DMS114 treated with DMSO at 0.1 percent for 48 hours (cell line): ENCODE results near the gene NCLN.
"Not testable (repeated sequence)": the region's sequence is repeated elsewhere in the genome, so short reads cannot be mapped to it uniquely, and the experiment has no call there.

Experiments
- DNase-seq: peaks from one replicate; lab custom pipeline; 2025; ENCODE audit not compliant: unreplicated experiment; lab: John Stamatoyannopoulos, UW

The NCLN gene

GRCh38 chr19:3154957-3155736 lies 30.6 kb upstream of the NCLN start:
- DNase-seq, result no peak

DNA sequence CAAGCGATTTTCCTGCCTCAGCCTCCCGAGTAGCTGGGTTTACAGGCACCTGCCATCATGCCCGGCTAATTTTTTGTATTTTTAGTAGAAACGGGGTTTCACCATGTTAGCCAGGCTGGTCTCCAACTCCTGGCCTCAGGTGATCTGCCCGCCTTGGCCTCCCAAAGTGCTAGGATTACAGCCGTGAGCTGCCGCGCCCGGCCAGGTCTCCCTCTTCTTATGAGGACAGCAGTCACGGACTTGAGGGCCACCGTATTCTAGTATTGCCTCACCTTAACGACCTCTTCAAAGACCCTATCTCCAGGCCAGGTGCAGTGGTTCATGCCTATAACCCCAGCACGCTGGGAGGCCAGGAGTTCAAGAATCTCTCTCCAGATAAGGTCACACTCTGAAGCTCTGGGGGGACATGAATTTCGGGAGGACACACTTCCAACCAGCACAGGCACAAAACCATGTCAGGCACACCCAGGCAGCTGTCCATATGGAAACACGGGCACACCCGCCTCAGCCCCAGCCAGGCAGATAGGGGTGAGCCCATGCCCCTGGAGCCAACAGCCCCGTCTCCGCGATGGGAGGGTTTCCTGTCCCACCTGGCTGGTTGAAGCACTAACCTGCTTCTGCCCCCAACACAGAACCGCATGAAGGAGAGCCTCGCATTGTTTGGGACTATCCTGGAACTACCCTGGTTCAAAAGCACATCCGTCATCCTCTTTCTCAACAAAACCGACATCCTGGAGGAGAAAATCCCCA lies 28.5 kb upstream of the NCLN start:
- DNase-seq, result no peak

GRCh38 chr19:3159565-3159964 lies 26.2 kb upstream of the NCLN start:
- DNase-seq, result no peak

DNA sequence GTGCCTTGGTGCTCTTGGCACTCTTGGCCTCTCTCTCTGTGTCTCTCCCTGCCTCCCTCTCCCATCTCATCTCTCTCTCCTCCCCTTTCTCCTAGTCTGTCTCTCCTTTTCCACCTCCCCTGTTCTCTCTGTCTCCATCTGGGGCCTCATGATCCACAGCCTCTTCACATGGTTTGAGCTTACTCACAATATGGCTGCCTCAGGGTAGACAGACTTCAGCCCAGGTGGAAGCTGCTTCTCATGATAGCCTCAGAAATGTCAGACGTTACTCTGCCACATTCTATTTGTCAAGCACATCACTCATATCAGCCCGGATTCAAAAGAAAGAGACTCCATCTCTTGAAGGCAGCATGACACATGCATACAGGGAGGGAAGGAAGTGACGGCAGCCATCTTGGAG lies 25.5 kb upstream of the NCLN start:
- DNase-seq, result no peak

GRCh38 chr19:3161453-3161852 lies 24.3 kb upstream of the NCLN start:
- no peak for DNase-seq

GRCh38 chr19:3162418-3163229 lies 23.1 kb upstream of the NCLN start:
- no peak for DNase-seq

- no peak for DNase-seq
Measured at GRCh38 chr19:3163230-3163886, 22.4 kb upstream of the NCLN start.

GRCh38 chr19:3163943-3164342 lies 21.8 kb upstream of the NCLN start:
- no peak for DNase-seq

DNA sequence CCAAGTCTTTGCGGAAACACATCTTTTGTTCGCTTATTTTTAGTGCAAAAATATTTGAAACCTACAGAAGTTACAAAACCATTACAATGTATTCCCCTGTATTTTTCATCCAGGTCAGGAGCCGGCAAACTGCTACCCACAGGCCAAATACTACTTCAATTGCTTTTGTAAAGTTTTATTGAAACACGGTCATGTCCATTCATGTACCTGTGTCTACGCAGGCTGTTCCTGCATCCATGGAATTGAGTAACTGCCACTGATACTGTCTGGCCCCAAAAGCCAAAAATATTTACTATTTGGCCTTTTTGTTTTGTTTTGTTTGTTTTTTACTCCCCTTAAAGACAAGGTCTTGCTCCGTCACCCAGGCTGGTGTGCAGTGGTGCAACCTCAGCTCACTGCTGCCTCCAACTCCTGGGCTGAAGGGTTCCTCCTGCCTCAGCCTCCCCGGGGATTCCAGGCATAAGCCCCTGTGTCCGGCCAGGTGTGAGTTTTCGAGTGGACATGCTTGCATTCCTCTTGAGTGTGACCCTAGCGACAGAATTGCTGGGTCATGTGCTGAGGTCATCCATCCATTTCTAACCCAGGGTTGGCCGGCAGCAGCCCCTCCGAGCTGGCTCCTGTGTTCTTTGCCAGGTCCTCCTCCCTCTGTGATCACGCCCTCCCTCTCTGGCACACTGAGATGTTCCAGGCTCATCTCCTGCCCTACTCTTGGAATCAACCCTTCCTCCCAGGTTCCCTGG lies 18.0 kb upstream of the NCLN start:
- no peak for DNase-seq

- no peak for DNase-seq
Measured at GRCh38 chr19:3171894-3172672, 13.6 kb upstream of the NCLN start.

DNA sequence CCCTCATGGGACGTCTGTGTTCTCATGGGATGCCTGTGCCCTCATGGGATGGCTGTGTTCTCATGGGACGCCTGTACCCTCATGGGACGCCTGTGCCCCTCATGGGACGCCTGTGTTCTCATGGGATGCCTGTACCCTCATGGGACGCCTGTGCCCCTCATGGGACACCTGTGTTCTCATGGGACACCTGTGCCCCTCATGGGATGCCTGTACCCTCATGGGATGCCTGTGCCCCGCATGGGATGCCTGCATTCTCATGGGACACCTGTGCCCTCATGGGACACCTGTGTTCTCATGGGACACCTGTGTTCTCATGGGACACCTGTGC lies 13.1 kb upstream of the NCLN start:
- not testable (repeated sequence) for DNase-seq

DNA sequence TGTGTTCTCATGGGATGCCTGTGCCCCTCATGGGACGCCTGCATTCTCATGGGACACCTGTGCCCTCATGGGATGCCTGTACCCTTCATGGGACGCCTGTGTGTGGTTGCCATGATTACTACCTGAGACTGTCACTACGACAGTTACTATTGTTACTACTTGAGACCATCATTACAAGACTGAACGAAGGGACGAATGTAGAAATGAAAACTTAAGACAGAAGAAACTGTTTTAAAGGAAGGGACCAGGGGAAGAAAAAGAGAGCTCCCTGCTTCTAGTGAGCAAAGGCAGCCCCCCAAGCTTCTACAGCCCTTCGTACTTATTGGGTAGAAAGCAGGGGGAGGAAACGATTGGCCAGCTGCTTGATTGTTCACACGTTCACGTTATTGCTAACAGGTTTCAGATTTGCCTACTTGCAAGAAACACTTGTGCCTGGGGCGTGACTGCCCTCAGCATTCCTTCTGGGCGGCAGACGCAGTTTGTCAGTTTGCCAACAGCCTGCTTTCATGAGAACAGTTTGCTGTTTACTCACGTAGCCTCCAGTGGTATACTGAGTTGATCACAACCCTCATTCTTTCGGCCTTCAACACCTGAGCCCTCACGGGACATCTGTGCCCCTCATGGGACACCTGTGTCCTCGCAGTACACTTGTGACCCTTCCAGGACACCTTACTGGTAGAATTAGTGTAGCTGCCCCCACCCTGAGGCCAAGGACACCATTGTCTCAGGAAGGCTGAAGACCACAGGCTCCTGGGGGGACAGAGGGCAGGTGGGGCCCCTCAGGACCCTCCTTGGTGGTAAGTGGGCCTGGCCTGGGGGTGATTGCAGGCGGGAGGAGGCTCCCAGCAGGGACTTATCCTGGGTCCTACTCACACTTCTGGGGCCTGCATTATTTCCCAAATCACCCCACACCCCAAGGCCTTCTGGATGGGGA lies 9.7 kb upstream of the NCLN start:
- DNase-seq, result no peak

- DNase-seq, result no peak
Measured at GRCh38 chr19:3176715-3177501, 8.8 kb upstream of the NCLN start.

DNA sequence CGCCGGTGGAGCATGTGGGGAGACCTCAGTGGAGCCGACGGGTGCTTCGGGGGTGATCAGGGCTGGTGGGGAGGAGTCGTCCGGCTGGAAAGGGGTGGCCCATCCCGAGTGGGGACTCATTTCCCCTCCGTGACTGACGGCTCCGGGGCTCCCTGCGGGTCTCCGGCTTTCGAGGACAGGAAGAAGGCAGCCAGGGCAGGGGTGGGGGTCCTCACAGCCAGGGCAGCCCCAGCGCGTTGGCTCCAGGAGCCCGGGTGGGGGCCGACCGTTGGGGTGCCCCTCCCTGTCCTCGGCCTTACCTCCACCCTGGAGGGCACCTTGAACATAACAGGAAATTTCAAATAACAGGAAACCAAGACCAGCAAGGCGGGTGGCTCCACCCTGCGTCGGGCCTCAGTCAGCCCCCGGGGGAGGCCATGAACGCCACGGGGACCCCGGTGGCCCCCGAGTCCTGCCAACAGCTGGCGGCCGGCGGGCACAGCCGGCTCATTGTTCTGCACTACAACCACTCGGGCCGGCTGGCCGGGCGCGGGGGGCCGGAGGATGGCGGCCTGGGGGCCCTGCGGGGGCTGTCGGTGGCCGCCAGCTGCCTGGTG lies 7.3 kb upstream of the NCLN start, which contains the start of gene S1PR4:
TSS of gene S1PR4 (plus strand) at position 393 of the 596 bp plus-strand sequence. CDS start at position 417, 24 bp downstream.
- no peak for DNase-seq

- no peak for DNase-seq
Measured at GRCh38 chr19:3178973-3179738, 6.6 kb upstream of the NCLN start.

DNA sequence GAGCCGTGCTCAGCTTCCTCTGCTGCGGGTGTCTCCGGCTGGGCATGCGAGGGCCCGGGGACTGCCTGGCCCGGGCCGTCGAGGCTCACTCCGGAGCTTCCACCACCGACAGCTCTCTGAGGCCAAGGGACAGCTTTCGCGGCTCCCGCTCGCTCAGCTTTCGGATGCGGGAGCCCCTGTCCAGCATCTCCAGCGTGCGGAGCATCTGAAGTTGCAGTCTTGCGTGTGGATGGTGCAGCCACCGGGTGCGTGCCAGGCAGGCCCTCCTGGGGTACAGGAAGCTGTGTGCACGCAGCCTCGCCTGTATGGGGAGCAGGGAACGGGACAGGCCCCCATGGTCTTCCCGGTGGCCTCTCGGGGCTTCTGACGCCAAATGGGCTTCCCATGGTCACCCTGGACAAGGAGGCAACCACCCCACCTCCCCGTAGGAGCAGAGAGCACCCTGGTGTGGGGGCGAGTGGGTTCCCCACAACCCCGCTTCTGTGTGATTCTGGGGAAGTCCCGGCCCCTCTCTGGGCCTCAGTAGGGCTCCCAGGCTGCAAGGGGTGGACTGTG lies 5.9 kb upstream of the NCLN start:
- DNase-seq, result no peak
